GM19372 (cell line): ENCODE data around the gene DLG4.

ENCODE experiments used
- ATAC-seq: cut with Tn5 transposase; IDR thresholded peaks from one replicate; pipeline ENCODE4 v1.9.1; 2021; ENCODE audit warnings: mild to moderate bottlenecking, low read depth, moderate library complexity; ENCODE audit not compliant: unreplicated experiment

DLG4 gene

GRCh38 chr17:7216242-7217112, 3.2 kb downstream of the DLG4 start:
- ATAC-seq = no peak

DNA sequence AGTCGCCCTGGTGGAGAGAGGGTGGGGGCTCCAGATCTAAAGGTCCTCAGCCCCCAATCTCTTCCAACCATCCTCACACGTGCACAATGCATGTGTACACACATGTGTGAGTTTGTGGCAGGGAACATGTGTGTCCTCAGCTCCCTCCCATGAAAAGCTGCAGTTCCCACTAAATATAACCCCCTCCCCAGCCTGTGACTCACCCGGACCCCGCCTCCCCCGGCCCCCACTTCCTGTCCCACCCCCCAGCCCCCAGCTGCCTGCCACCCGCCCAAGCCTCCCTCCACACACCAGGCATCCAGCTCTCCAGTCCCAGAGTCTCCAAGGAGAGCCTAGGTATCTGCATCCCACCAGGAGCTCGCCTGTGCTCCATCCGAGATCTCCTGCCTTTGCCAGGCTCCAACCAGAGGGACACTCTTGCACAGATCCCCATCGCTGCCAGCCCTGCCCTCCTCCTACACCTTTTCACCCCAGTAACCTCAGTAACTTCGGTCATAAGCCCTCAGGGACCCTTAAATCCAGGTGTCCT, 3.9 kb downstream of the DLG4 start:
- no peak for ATAC-seq

- no peak for ATAC-seq
Measured at GRCh38 chr17:7215136-7215638, 4.4 kb downstream of the DLG4 start.

DNA sequence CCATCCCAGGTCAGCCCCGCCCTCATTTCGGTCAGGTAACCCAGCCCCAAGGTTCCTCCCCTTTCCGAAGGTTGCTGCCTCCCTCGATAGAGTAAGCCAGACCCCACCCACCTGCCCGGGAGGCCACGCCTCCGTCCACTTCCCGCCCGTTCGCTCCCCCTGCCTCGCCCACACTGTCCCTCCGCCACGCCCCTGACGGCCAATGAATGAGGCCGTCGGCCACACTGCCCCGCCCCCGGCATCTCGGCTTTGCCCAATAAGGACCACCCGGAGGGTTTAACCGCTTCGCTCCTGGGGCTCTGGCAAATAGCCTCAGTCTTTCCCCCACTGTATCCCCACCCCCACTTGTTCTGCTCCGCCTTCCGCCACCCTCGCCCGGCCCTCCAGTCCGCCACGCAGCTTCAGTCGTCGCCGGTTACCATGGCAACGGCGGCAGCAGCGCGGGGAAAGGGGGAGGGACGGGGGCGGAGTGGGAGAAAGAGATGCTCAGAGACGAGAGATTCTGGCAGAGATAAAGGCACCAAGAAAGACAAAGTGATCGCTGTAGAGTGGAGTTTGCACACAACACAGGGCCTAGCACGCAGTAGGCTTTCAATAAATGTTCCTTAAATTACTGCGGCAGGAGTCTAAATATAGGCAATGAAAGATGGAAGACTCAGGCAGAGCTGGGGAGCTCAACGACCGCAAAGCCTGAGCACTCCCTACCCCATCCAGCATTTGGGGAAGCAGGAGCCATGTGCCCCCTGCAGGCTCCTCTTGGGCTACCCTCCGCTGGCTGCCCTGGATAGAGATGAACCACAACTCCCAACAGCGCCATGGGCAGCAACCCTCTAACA, 5.1 kb downstream of the DLG4 start:
- ATAC-seq = peak; percentile 73

DNA sequence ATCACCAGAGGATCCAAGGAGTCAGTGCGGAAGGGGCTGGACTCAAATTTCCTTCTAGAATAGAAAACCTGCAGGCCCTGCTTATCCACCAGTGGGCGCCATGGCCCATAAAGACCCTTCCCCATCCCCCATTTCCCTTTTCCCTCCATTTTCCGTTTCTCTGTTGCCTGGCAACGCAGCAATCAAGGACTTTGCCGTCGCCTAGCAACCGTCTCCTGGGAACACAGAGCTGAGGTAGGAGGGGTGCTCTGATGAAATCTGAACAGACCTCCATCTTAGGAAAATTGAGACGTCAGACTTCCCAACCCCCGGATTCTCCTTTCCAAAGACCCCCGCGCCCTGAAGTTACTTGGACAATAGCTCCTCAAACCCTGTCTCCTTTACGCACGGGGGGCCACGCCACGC, 5.7 kb downstream of the DLG4 start:
- ATAC-seq = no peak

DNA sequence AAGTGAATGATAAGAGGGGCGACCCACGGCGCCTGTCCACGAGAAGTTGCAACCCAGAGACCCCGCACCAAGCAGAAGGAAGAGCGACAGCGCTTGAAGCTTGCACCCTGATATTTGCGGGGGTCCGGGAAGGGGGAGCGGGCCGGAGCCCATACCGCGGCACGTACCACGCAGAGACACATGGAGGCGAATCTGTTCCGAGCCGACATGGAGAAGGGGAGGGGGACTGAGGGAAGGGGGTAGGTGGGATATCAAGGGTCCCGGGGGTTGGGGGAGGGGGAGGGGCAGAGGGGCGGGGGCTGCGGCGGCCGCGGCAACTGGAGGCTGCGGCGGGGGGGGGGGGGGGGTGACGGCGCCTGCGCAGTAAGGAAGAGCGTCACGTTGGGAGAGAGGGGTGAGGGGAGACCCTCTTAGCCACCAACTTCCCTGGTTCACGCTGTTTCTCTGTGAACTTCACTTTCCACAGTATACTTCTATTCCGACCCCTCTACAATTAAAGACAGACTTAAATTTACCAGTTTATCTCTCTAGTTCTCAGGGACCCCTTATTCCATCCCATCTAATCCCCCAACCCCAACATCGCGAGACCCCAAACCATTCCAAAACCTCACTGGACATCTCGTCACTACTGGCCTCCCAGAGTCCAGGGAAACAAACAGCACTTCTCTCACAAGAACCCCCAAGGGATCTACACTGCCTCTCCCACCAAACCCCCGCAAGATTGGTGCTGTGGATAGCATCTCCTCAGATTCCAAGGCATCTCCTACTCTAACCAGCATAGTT, 8.0 kb downstream of the DLG4 start:
- ATAC-seq = no peak

DNA sequence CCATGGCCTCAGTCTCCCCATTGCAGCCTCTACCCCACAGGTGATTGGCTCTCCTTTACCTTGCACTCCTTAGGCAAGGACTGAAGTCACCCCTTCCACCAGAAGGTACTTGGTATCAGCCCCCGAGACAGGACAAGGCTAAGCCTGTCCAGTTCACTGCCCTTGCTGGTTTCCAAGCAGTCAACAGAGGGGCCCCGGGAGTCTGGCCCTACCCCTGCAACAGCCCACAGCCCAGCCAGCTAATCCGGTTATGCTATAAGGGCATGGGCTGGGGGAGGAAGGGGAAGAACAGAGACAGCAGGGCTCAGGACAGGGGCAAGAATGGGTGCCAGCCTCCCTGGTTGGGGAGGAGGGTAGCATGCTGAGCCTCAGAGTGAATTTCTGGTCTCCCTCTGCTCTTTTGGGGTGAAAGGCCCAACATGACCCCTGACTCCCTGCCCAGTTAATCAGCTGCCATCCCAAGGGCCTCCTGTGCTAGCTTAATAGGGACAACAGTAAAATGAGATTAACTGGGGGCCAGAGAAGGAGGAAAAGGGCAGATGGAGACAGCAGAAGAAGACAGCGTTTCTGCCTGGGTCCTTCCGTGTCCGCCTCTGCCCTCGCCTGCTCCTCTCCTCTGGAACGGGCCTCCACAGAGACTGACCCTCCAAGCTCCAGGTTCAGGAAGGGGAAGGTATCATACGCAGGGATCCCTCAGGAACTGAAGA, 10.7 kb downstream of the DLG4 start:
- no peak for ATAC-seq

- ATAC-seq = no peak
Measured at GRCh38 chr17:7208027-7208571, 11.5 kb downstream of the DLG4 start.

- ATAC-seq = no peak
Measured at GRCh38 chr17:7207120-7208001, 12.3 kb downstream of the DLG4 start.

GRCh38 chr17:7205561-7205960, 14.1 kb downstream of the DLG4 start:
- no peak for ATAC-seq

- ATAC-seq = peak; percentile 78
Measured at GRCh38 chr17:7204828-7205461, 14.7 kb downstream of the DLG4 start.

DNA sequence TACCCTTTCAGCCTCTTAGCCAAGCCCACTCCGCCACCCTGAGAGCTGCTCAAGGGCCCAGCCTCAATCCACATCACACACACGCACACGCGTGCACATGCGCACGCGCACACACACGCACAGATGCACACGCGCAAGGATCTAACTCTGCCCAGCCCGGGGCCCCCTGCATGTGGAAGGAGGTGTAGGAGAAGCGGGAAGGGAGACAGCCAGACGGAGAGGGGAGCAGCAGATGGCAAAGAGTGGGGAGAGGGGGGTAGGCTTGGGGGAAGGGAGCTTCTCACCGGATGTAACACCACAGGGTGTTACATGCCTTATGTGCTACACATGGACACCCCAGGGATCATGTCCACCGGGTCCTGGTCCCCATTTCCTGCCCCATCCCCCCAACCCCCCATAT, 15.3 kb downstream of the DLG4 start:
- no peak for ATAC-seq

DNA sequence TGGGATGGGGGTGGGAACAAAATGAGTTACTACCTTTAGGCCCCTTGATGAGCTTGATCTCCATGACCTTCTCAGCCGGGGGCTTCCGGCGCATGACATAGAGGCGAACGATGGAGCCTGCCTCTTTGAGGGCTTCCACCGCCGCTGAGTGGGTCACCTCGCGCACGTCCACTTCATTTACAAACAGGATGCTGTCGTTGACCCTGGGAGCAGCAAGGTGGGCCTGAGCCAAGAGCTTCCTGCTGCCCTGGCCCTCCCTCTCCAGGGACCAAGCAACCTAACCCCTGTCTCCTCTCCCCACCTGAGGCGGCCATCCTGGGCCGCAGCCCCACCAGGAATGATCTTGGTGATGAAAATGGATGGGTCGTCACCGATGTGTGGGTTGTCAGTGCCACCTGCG, 16.2 kb downstream of the DLG4 start:
- ATAC-seq = no peak

DNA sequence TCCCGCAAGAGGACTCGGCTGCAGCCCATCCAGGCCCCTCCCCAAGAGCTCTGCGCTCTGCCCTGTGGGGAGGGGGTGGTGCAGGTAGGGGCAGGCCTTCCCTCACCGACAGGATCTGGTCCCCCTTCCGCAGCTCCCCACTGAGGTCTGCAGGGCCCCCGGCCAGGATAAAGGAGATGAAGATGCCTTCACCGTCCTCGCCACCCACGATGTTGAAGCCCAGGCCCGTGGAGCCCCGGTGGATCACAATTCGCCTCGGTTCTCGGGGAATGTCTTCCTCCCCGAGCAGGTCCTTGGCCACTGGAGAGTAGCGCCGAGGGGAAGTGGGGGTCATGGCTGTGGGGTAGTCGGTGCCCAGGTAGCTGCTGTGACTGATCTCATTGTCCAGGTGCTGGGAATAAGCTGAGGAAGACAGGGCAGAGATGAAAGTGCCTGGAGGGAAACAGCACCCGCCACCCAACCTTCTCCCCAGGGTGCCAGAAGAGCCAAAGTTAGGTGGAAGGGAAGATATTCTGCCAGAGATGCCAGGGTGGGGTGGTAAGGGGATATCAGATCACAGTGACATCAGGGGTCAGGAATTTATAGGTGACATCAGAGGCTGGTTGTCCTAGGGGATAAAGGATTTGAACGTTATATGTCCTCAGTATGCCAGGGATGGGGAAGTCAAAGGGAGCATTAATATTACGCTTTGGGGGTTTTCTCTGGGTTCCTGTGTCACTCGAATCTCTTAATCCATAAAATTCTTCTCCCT, 22.8 kb downstream of the DLG4 start:
- ATAC-seq = no peak

GRCh38 chr17:7195971-7196370, 23.7 kb downstream of the DLG4 start:
- ATAC-seq = no peak

GRCh38 chr17:7192271-7192937, 27.2 kb downstream of the DLG4 start:
- ATAC-seq = no peak
